ENCODE results near the gene PDZRN3.

PDZRN3 gene

DNA sequence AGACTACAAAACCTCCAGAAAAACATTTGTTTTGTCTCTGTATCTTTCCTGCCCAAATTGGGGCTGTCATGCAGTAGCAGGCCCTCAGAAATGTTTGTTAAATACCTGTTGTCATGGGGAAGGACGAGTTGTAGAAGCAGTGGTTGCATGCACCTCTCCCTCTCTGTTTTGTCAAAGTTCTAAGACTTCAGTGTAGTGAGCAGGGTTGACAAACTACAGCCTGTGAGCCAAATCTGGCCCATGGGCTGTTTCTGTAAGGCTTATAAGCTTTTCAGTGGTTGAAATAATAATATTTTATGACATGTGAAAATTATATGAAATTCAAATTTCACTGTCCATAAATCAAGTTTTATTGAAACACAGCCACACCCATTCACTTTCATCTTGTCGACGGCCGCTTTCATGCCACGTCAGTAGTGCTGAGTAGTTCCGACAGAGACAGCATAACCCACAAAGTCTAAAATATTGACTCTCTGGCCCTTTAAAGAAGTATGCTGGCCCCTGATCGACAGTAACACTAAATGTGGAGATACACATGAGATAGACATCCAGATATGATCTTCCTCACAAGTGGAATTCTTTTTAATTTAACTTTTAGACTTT lies 102.9 kb downstream of the PDZRN3 start:
- no peak for DNase-seq (ENCODE audit: low read depth, low spot score)

DNA sequence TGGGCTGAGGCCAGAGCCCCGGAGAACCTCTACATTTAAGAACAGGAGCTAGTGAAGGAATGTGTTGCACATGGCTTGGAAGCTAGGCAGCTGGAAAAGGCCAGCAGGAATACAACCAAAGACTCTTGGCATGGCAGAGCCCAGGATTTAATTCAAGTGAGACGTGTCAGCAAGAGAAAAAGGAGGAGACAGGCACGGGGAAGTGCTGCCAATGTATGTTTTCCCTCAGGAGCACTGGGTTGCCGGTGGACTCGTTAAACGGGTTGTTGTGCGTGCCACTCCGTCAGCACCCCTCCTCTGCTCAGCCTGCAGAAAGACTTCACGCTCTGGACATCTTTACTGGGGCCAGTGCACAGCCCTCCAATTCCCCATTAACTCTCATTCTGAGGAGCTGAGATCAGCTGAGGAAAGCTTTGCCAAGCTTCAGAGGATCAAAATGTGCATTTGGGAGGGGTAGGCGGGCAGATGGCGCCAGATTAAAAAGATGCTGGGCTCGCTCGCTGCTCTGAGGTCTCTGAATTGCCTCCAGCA lies 103.7 kb downstream of the PDZRN3 start:
- DNase-seq (ENCODE audit: low read depth, low spot score), result peak; percentile 70

- no peak for DNase-seq (ENCODE audit: low read depth, low spot score)
Observed at GRCh38 chr3:73516631-73517030, 108.1 kb downstream of the PDZRN3 start.

- DNase-seq (ENCODE audit: low read depth, low spot score), result no peak
Observed at GRCh38 chr3:73513260-73513659, 111.5 kb downstream of the PDZRN3 start.

DNA sequence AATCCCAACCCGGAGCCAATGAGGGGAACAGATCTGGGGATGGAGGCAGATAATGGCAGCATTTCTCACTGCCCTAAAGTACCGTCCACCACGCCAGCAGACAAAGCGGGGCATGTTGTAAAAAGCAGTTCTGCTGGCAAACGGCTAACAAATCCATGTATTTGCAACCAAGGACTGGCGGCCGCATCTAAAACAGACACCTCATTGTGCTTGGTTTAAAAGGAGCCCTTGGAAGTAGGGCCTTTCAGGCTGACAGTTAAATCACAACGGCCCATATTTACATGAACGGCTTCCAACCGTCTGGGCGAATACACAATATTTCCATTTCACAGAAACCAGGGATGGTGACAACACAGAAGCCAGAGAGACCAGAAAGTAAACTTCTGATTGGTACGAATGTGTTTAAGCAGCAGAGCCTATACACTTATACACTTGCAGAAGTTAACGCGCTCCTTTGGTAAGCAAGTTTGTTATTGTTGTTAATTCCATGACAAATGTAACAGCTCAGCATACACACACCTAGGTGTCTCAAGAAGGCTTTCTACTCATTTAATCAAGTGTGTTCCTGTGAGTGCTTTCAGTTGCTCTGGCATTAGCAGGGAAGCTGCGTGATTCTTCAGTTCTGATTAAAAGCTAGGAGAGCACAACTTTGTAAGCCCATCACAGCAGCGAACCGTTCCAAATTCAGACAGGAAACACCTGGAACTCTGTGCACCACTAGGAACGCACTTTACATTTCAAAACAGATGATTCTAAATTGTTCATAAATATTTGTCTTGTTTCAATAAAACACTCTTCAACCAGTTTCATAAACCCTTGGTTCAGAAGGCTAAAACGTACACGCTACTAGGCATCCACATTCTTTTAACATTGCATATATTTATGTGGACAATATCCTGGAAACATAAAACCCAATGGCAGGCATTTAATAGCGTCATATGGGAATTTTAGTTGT lies 112.9 kb downstream of the PDZRN3 start:
- peak; percentile 26 for DNase-seq (ENCODE audit: low read depth, low spot score)

- no peak for DNase-seq (ENCODE audit: low read depth, low spot score)
Observed at GRCh38 chr3:73510784-73511183, 114.0 kb downstream of the PDZRN3 start.

GRCh38 chr3:73510334-73510733 lies 114.4 kb downstream of the PDZRN3 start:
- no peak for DNase-seq (ENCODE audit: low read depth, low spot score)

DNA sequence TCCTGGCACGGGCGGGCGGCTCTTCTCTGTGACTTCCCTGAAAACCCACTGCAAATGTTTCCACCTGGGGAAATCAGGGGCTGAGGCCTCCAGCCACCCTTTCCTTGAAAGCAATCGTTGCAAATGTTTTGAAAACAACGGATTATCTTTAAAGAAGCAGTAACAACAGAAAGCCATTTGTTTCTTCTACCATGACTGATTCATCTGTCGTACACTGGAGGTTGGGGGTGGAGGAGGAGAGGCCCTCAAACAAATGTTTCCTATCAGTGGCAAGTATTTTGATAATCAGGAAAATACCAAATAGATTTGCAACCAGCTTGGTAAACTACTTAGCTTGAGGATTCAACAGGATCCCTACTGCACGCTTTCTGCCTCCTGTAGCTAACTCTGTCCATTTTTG lies 114.9 kb downstream of the PDZRN3 start:
- DNase-seq (ENCODE audit: low read depth, low spot score), result no peak

DNA sequence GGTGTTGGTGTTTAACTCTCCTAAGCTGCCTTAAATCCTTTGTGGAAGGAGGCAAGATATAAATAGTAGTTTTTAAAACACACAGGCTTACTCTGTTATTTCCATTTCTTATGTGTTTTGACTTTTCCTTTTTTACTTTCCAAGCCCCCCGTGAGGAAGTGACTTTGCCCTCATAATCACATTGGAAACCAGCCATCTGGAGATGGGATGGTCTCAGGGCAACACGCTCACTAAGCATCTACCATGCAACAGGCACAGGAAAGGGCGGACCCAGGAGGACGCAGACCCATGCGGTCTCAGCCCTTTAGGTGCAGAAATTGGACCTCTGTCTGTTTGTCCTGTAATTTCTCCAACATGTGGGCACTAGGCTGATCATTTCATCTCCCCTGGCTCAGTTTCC lies 115.7 kb downstream of the PDZRN3 start:
- DNase-seq (ENCODE audit: low read depth, low spot score), result no peak

DNA sequence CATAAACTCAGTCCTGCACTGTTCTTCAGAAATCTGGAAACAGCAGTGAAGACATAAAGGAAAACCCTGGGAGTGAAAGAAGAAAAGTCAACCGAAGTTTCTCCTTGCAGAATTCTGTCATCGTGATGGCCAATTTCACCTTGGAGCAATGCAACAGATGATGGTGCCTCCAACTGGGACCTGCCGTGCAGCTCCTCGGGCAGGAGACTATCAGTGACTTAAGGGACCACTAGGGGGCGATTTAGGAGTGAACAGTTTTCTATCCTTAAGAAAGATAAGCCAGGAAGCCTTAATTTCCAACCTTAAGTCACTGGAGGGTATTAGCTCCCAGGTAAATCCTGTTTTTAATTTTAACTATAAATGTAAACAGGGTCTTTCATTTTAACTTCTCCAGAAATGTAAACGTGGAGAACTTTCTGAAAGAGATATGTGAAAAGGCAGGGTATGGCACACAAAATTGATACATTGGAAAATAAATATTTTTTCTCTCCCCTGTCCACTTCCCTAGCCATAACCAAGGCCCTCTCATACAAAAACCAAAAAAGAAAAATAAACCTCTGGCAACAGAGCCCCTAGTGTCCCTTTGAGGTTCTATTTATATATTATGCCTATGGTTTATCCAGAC lies 116.3 kb downstream of the PDZRN3 start:
- DNase-seq (ENCODE audit: low read depth, low spot score), result peak; percentile 82

DNA sequence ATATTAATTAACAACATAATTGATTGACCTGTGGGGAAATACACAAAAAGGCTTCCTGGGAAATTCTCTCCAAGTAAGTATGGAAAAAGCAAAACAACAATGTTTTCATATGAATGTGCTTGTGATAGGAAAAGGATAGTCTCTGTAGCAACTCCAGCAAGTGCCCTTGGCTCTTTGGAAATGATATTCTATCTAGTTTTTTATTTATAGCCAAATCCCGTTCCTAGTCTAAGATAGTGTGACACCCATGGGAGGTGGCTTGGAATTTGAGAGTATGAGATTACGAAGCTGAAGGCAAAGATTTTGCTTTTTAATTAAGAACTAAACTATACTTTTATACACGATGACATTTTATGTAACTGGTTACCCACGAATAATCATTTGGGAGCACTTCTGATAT lies 119.9 kb downstream of the PDZRN3 start:
- no peak for DNase-seq (ENCODE audit: low read depth, low spot score)

- no peak for DNase-seq (ENCODE audit: low read depth, low spot score)
Observed at GRCh38 chr3:73504239-73504638, 120.5 kb downstream of the PDZRN3 start.

DNA sequence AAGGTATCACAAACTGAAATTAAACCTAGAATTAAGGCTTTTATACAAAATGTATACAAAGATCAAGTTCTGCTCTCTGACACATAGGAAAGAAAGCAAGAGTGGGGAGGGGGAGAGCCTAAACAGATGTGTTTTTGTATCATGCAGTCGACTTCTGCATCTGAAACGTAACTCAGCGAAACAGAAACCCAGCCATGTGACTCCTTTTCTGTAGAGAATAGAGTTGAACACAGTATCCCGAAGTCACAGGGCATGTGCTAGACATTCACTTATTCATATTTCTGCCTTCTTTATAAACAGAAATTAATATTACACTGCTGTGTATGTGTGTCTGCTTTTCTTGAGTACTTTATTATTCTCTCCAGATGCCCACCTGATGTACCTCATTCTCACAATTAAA lies 121.0 kb downstream of the PDZRN3 start:
- no peak for DNase-seq (ENCODE audit: low read depth, low spot score)

DNA sequence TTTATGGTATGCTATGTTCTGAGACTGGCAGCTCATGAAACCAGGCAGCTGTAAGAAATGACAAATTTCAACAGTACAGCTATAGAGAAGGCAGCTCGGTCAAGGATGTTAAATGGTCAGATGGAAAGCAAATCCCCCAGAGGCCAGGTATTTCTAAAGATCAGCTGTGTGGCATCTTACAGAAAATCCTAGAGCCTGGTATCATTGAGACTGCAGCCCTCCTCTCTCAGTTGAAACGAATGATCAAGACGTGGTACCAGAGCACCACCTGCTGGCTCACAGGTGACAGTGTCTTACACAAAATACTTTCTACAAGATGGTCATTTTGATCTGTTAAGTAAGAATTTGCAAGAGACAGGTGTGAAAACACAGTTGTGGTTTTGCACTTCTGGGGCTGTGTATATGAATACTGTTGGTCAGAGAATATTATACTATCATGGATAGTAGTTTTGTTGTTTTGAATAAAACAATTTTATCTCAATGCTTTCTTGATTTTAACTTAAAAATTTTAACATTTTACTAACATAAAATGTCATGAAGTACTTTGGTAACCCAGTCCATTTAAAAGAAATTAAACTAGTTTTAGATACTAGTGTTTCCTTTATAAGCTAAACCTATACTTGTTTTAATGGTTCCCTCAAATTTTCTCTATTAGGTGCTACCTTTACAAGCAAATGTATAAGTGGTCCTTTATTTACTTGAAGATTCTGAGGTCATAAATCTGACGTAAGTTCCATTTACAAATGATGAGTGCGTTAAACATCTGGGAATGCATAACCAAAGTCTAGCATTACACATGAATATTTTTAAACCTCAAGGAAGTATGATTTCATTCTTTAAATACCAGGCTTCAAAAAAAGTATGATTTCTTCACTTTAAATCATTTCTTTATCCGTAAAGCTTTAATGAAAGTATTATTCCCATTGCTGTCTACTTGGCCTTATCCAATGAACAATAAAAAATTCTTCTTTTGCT lies 121.8 kb downstream of the PDZRN3 start:
- peak; percentile 87 for DNase-seq (ENCODE audit: low read depth, low spot score)

DNA sequence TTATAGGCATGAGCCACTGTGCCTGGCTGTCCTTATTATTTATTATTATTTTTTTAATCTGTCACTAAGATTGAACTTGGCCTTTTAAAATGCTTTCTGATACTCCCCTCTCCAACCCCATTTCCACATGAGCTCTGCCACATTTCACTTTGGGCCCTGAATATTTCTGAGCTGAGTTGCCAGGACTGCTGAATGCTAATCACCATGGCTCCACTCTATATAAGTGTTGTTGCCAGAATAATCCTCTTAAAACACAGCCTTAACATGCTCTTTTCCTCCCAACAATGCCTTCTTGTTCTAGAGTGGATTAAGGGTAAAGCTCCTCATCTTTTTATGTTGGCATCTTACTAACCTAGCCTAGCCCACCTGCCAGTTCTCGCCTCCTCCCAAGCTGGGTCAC lies 124.4 kb downstream of the PDZRN3 start:
- DNase-seq (ENCODE audit: low read depth, low spot score), result peak; percentile 63

GRCh38 chr3:73499787-73500186 lies 125.0 kb downstream of the PDZRN3 start:
- peak; percentile 66 for DNase-seq (ENCODE audit: low read depth, low spot score)

- no peak for DNase-seq (ENCODE audit: low read depth, low spot score)
Observed at GRCh38 chr3:73498764-73499622, 125.7 kb downstream of the PDZRN3 start.

DNA sequence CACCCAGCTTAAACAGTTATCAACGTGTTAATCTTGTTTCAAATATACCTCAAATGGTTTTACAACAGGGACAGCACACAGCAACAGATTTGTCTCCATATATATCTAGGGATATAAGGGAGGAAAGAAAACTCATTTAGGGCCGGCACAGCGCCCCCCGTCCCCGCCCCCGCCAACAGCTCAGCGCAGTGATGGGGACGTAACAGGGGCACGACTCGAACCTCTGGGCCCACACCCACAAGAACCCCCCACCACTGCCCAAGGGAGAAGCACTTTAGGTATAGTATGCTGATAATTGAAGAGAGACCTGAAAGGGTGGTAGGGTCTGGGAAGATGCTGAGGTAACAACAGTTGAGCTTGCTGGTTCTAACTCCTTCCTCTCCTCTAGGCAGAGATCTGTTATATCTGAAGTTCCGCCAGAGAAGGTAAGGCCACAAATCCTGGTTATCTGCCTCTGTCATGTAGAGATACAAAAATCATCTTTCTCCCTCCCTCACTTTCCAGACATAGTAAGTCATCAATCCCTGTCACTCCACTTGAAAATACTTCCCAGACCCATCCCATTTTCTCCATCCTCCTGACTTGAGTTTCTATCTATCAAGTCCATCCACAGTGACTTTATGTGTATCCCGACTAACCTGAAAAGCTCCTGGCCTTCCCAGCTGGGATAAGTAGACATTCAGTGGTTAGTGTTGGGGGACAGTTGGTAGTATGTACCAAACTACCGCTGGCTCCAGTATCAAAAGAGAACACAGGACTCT lies 126.9 kb downstream of the PDZRN3 start:
- no peak for DNase-seq (ENCODE audit: low read depth, low spot score)

DNA sequence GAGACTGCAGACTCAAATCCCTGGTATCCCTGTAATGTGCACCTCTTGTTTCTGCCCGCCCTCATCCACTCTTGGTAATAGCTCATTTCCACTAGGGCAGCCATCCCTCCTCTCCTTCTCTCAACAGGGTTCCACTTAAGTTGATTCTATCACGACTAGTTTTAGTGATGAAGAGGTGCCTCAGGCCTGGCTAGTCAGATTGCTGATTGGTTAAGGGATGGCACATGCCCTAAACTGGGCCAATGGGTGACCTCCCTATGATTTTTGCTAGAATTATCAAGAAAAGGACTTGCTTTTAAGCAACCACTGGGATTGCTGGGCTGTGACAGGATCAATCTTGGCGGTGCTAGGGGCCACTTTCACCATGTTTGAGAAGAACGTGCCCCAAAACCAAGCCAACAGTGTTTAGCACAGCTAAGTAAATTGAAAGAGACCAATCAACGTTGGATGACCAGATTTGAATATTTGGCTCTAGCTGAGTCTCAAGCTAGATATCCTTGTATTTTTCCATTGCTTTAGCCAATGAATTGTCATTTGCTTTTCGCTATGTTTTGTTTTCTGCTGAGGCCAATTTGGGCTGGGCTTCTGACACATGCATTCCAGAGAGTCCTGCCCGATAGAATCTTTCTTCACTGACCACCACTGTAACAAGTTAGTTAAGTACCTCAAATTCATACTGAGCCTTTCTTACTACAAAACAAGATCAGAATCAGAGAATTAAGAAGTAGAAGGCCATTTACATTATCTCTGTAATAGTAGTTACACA lies 131.0 kb downstream of the PDZRN3 start:
- DNase-seq (ENCODE audit: low read depth, low spot score), result peak; percentile 90

Data from astrocyte of the hippocampus (primary cell).